T-cell (primary cell): ENCODE data around the gene KLHL13. TPM values are rescaled to one million over a fixed set of nuclear protein-coding genes. Genes with fewer than 3 reads are reported as not detected.

Experiments used
- ATAC-seq, 4 experiments: fragments of 200-7000 bp in 3 of 4; fragments of 150-1000 bp in 1 of 4; cut with Tn5 transposase; replicated peaks in 1 of 4; 1 replicate in 3 of 4; 2 replicates in 1 of 4; pipeline ENCODE4 v1.10.0; 2021; ENCODE audit warnings: moderate library complexity in 3 of 4, mild to moderate bottlenecking in 2 of 4, moderate number of reproducible peaks in 1 of 4
- CTCF ChIA-PET, 2 donors: fragments of 300-600 bp; sonication (Branson Sonifier 250); formaldehyde crosslinking; loops; one replicate each; lab custom pipeline; 2022; ENCODE audit warnings: antibody characterized with exemption in 2 of 2; lab: Charles Lee
- POLR2A ChIA-PET, 2 donors: fragments of 300-600 bp; sonication (Branson Sonifier 250); formaldehyde crosslinking; loops; one replicate each; lab custom pipeline; 2022; ENCODE audit warnings: antibody characterized with exemption in 2 of 2; lab: Charles Lee
- DNase-seq, 35 experiments: peaks; one replicate each; pipeline versions ENCODE4 v3.0.0 to v3.0.0-alpha.2; 2013 to 2023
- H3K27ac ChIP-seq: one replicate; pipeline ENCODE4 v1.5.1; 2013; ENCODE audit warnings: low read length
- H3K27me3 ChIP-seq, 2 experiments: replicated peaks in 1 of 2; 1 replicate in 1 of 2; 2 replicates in 1 of 2; pipeline versions ENCODE4 v1.6.1 to v1.7.0; 2013; ENCODE audit warnings: low read length in 1 of 2, mixed read lengths in 1 of 2; ENCODE audit not compliant: control insufficient read depth in 2 of 2, insufficient read depth in 2 of 2; ENCODE audit errors: extremely low read depth in 1 of 2
- H3K36me3 ChIP-seq, 2 donors: 1 replicate in 1 of 2; 2 replicates in 1 of 2; pipeline versions ENCODE4 v1.6.1 to v1.7.0; 2013; ENCODE audit warnings: low read length in 1 of 2; ENCODE audit not compliant: control insufficient read depth in 2 of 2, insufficient read depth in 1 of 2; ENCODE audit errors: extremely low read depth in 1 of 2
- H3K4me1 ChIP-seq, 2 experiments: 1 replicate in 1 of 2; 2 replicates in 1 of 2; pipeline versions ENCODE4 v1.6.1 to v1.7.0; 2013; ENCODE audit warnings: low read length in 2 of 2, mixed read lengths in 1 of 2; ENCODE audit not compliant: insufficient read depth in 2 of 2, control insufficient read depth in 1 of 2; ENCODE audit errors: extremely low read depth in 1 of 2
- H3K4me3 ChIP-seq, 2 donors: 1 replicate in 1 of 2; 2 replicates in 1 of 2; pipeline versions ENCODE4 v1.5.1 to v1.7.0; 2013; ENCODE audit warnings: mild to moderate bottlenecking in 2 of 2, low read length in 1 of 2, moderate library complexity in 1 of 2; ENCODE audit not compliant: control insufficient read depth in 1 of 2; ENCODE audit errors: extremely low read depth in 1 of 2
- H3K9me3 ChIP-seq: 2 replicates; pipeline ENCODE4 v1.7.0; 2013
- H3K27ac Mint-ChIP-seq, 2 donors: one replicate each; pipeline ENCODE4 v1.8.0; 2020 to 2021; ENCODE audit warnings: mild to moderate bottlenecking in 2 of 2, mixed read lengths in 2 of 2
- H3K27me3 Mint-ChIP-seq, 2 donors: one replicate each; pipeline ENCODE4 v1.8.0; 2021 to 2022; ENCODE audit warnings: mixed read lengths in 2 of 2
- H3K36me3 Mint-ChIP-seq: one replicate; pipeline ENCODE4 v1.8.0; 2021; ENCODE audit warnings: mixed read lengths
- H3K4me1 Mint-ChIP-seq, 3 donors: one replicate each; pipeline ENCODE4 v1.8.0; 2020 to 2022; ENCODE audit warnings: mixed read lengths in 3 of 3, mild to moderate bottlenecking in 1 of 3
- H3K4me3 Mint-ChIP-seq, 3 donors: one replicate each; pipeline ENCODE4 v1.8.0; 2020 to 2022; ENCODE audit warnings: mild to moderate bottlenecking in 3 of 3, mixed read lengths in 3 of 3, moderate library complexity in 3 of 3
- H3K9me3 Mint-ChIP-seq, 3 donors: one replicate each; pipeline ENCODE4 v1.8.0; 2020 to 2022; ENCODE audit warnings: mixed read lengths in 3 of 3
- WGBS: methylation state at CpG from one replicate; pipeline ENCODE4 v1.1.5; 2013; ENCODE audit warnings: missing lambda C conversion rate; ENCODE audit not compliant: insufficient coverage; 5-methylcytosine and 5-hydroxymethylcytosine counted together
- total RNA-seq, 35 experiments: library from RNA in 6 of 35; stranded (reverse) in 6 of 35; fragments of 120-200 nt in 1 of 35; gene quantifications; one replicate each; pipeline versions ENCODE4 v1.2.1 to v1.2.4 and lab custom pipeline; 2013 to 2026

Gene KLHL13
- total RNA-seq, 5 donors from 2014 or later (not counting 1 experiment from before 2014, with no cell fraction given) = 0.38 to 1.4 (median 0.61) TPM

DNA sequence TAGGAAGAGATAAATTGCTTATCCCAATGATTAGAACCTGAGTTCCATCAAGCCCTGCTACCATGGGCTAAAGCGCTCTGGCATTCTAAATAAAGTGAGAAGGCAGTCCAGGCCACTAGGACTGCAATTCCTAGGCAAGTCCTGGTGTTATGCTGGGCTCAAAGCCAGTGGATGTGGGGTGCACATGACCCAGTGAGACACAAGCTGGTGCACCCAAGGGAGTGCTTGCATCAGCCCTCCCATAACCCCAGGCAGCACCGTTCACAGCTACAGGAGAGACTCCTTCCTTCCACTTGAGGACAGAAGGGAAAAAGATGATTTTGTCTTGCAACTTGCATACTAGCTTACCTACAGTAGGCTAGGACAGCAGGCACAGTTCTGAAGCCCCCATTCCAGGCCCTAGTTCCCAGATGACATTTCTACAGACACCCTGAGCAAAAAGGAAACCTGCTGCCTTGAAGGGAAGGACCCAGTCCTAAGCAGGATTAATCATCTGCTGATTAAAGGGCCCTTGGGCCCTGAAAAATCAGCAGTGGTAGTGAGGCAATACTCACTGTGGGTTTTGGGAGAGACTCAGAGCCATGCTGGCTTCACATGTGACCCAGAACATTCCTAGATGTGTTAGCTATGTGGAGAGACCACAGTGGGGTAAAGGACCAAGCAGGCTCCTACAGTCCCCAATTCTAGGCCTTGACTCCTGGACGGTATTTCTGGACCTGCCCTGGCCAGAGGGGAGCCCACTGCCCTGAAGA, 77.8 kb downstream of the KLHL13 start:
- WGBS = no CpG with 5 or more reads among the region's 3 CpGs
- Histone ChIP-seq H3K9me3 (no peaks in the 10 kb centered on the region), H3K4me1 (no peaks in the 10 kb centered on the region), H3K27ac (no peak overlapping the region), H3K27me3 (no peaks in the 10 kb centered on the region), H3K4me3 (no peak overlapping the region), H3K36me3 (no peaks in the 10 kb centered on the region)
- H3K27ac Mint-ChIP-seq = no peak overlapping the region
- H3K27me3 Mint-ChIP-seq = peaks cover 0 to 3% of the 10 kb centered on the region in 2 donors
- CTCF ChIA-PET = no interaction called here
- peaks cover 11 to 21% (median 12%) of the 10 kb centered on the region in 3 donors for H3K9me3 Mint-ChIP-seq
- no peaks in the 10 kb centered on the region for H3K4me1 Mint-ChIP-seq
- no peak for ATAC-seq
- no peak overlapping the region for H3K4me3 Mint-ChIP-seq
- H3K36me3 Mint-ChIP-seq = no peaks in the 10 kb centered on the region
- POLR2A ChIA-PET = no interaction called here
- no peak for DNase-seq

DNA sequence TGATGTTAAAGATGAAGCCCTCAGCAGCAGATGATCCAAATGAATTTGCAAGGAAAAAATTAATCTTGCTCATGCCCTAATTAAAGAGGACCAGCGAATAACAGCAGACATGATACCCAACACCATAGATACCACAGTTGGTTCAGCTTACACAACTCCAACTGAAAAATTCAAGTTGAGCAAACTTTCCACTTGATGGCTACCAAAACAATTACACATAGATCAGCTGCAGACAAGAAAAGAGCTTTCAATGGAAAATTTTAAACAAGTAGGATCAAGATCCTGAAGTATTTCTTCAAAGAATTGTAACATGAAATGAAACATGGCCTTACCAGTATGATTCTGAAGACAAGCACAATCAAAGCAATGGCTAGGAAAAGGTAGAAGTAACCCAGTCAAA, 90.0 kb downstream of the KLHL13 start:
- WGBS = no CpG with 5 or more reads among the region's 1 CpG
- ATAC-seq = no peak
- Mint-ChIP-seq H3K4me1 (no peaks in the 10 kb centered on the region), H3K36me3 (no peaks in the 10 kb centered on the region), H3K27me3 (peaks cover 0 to 16% of the 10 kb centered on the region in 2 donors), H3K9me3 (peaks cover 0 to 6% (median 0%) of the 10 kb centered on the region in 3 donors), H3K27ac (no peak overlapping the region), H3K4me3 (no peak overlapping the region)
- DNase-seq = no peak
- CTCF ChIA-PET = no interaction called here
- Histone ChIP-seq H3K4me3 (no peak overlapping the region), H3K4me1 (no peaks in the 10 kb centered on the region), H3K27ac (no peak overlapping the region), H3K9me3 (no peaks in the 10 kb centered on the region), H3K36me3 (no peaks in the 10 kb centered on the region), H3K27me3 (no peaks in the 10 kb centered on the region)
- POLR2A ChIA-PET = no interaction called here

DNA sequence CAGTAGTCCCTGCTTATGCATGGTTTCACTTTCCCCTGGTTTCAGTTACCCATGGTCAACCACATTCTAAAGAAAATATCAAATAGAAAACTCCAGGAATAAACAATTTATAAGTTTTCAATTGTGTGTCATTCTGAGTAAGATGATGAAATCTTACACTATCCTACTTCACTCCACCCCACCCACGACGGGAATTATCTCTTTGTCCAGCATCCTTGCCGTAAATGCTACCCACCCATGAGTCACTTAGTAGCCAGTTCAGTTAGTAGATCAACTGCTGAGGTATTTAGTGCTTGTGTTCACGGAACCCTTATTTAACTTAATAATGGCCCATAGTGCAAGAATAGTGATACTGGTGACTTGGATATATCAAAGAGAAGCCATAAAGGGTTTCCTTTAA, 91.4 kb downstream of the KLHL13 start:
- Mint-ChIP-seq H3K9me3 (peaks cover 0 to 6% (median 0%) of the 10 kb centered on the region in 3 donors), H3K4me3 (no peak overlapping the region), H3K27me3 (peaks cover 0 to 16% of the 10 kb centered on the region in 2 donors), H3K36me3 (no peaks in the 10 kb centered on the region), H3K27ac (no peak overlapping the region), H3K4me1 (no peaks in the 10 kb centered on the region)
- no peaks in the 10 kb centered on the region for H3K4me1 ChIP-seq
- no peak overlapping the region for H3K27ac ChIP-seq
- no peaks in the 10 kb centered on the region for H3K36me3 ChIP-seq
- H3K27me3 ChIP-seq = no peaks in the 10 kb centered on the region
- no CpG with 5 or more reads among the region's 4 CpGs for WGBS
- ChIA-PET POLR2A (no interaction called here), CTCF (no interaction called here)
- DNase-seq (no peak), ATAC-seq (no peak)
- H3K4me3 ChIP-seq = no peak overlapping the region
- no peaks in the 10 kb centered on the region for H3K9me3 ChIP-seq

DNA sequence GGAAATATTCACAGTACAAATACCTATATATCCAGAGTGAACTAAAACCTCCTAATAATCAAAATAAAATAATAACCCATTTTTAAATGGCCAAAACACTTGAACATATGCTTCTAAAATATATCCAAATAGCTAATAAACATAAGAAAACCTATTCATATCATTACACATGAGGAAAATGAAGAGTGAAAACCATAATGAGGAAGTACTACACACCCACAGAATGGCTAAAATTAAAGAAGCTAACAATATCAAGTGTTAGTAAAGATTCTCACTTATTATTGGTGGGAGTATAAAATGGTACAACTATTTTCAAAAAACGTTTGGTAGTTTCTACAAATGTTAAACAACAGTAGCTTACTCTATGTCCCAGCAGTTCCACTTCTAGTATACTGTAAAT, 92.1 kb downstream of the KLHL13 start:
- POLR2A ChIA-PET = no interaction called here
- Histone ChIP-seq H3K36me3 (no peaks in the 10 kb centered on the region), H3K4me1 (no peaks in the 10 kb centered on the region), H3K4me3 (no peak overlapping the region), H3K9me3 (no peaks in the 10 kb centered on the region), H3K27ac (no peak overlapping the region), H3K27me3 (no peaks in the 10 kb centered on the region)
- Mint-ChIP-seq H3K27ac (no peak overlapping the region), H3K27me3 (peaks cover 0 to 16% of the 10 kb centered on the region in 2 donors), H3K36me3 (no peaks in the 10 kb centered on the region), H3K4me1 (no peaks in the 10 kb centered on the region), H3K9me3 (peaks cover 0 to 6% (median 0%) of the 10 kb centered on the region in 3 donors), H3K4me3 (no peak overlapping the region)
- ATAC-seq = no peak
- no peak for DNase-seq
- WGBS = no CpG with 5 or more reads among the region's 1 CpG
- CTCF ChIA-PET = no interaction called here

DNA sequence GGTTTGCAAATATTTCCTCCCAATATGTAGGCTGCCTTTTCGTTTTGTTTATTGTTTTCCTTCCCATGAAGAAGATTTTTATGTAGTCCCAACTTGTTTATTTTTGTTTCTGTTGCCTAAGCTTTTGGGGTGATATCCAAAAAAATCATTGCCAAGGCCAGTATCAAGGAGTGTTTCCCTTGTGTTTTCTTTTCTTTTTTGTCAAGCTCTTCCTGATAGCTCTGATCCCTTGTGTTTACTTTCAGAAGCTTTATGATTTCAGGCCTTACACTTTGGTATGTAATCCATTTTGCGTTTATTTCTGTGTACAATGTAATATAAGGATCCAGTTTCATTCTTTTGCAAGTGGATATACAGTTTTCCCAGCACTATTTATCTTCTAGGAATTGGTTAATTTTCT, 93.9 kb downstream of the KLHL13 start:
- H3K4me3 Mint-ChIP-seq = no peak overlapping the region
- Histone ChIP-seq H3K4me3 (no peak overlapping the region), H3K27me3 (no peaks in the 10 kb centered on the region), H3K36me3 (no peaks in the 10 kb centered on the region), H3K27ac (no peak overlapping the region), H3K4me1 (no peaks in the 10 kb centered on the region), H3K9me3 (no peaks in the 10 kb centered on the region)
- H3K27ac Mint-ChIP-seq = no peak overlapping the region
- ChIA-PET CTCF (no interaction called here), POLR2A (no interaction called here)
- DNase-seq (no peak), ATAC-seq (no peak)
- no peaks in the 10 kb centered on the region for H3K36me3 Mint-ChIP-seq
- no CpG with 5 or more reads among the region's 2 CpGs for WGBS
- H3K9me3 Mint-ChIP-seq = peaks cover 0 to 6% (median 0%) of the 10 kb centered on the region in 3 donors
- H3K27me3 Mint-ChIP-seq = peaks cover 0 to 16% of the 10 kb centered on the region in 2 donors
- no peaks in the 10 kb centered on the region for H3K4me1 Mint-ChIP-seq

DNA sequence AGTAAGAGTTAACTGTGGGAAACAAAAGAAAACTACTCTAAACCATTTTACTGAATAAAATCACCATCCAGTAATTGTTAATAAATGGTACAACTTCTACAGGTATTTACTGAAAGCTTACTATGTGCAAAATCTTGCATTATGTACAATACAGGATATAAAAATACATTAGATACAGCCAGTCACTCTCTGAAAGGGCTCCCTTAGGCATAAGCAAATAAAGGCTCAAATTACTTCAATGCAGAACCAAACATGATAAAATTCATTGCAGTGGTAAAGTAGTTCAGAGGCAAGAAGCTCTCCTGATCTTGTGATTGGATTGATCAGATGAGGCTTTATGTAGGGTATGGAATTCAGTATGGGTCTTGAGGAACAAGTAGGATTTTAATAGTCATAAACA, 100.2 kb downstream of the KLHL13 start:
- H3K4me3 Mint-ChIP-seq = no peak overlapping the region
- Histone ChIP-seq H3K27ac (no peak overlapping the region), H3K4me1 (no peaks in the 10 kb centered on the region), H3K9me3 (no peaks in the 10 kb centered on the region), H3K27me3 (no peaks in the 10 kb centered on the region), H3K4me3 (no peak overlapping the region), H3K36me3 (no peaks in the 10 kb centered on the region)
- ChIA-PET POLR2A (no interaction called here), CTCF (no interaction called here)
- ATAC-seq (no peak), DNase-seq (no peak)
- H3K4me1 Mint-ChIP-seq = no peaks in the 10 kb centered on the region
- no peak overlapping the region for H3K27ac Mint-ChIP-seq
- no peaks in the 10 kb centered on the region for H3K36me3 Mint-ChIP-seq
- H3K9me3 Mint-ChIP-seq = peaks cover 2 to 18% (median 5%) of the 10 kb centered on the region in 3 donors
- H3K27me3 Mint-ChIP-seq = no peaks in the 10 kb centered on the region
